Stimulated activated CD8-positive, alpha-beta memory T cell treated with anti-CD3 and anti-CD28 coated beads, Interleukin-12 subunit alpha, Interleukin-12 subunit beta, amount 100 ng/mL, for 24 hours (primary cell): ENCODE results near the gene HNRNPUL2.
"Not testable (repeated sequence)": the region's sequence is repeated elsewhere in the genome, so short reads cannot be mapped to it uniquely, and the experiment has no call there.

Experiments
- DNase-seq: peaks from one replicate; pipeline ENCODE4 v3.0.0-alpha.2; 2020; ENCODE audit errors: extremely low read depth

The HNRNPUL2 gene

GRCh38 chr11:62703921-62704320, 23.3 kb downstream of the HNRNPUL2 start:
- DNase-seq = not testable (repeated sequence)

DNA sequence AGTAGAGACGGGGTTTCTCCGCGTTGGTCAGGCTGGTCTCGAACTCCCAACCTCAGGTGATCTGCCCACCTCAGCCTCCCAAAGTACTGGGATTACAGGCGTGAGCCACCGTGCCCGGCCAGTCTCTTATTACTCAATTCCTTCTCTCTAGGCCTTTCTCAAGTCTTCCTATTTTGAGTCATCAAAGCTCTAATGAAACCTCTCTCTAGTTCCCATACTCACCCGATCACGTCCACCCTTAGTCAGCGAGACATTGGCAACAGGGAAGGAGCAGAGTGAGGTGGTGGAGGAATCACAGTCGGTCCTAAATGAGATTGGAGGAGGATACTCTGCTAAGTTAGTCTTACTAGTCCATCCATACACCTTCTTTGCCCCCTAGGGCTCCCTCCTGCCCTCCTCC, 25.0 kb downstream of the HNRNPUL2 start:
- no peak for DNase-seq

GRCh38 chr11:62694455-62695167, 32.6 kb downstream of the HNRNPUL2 start:
- DNase-seq = peak; percentile 54

DNA sequence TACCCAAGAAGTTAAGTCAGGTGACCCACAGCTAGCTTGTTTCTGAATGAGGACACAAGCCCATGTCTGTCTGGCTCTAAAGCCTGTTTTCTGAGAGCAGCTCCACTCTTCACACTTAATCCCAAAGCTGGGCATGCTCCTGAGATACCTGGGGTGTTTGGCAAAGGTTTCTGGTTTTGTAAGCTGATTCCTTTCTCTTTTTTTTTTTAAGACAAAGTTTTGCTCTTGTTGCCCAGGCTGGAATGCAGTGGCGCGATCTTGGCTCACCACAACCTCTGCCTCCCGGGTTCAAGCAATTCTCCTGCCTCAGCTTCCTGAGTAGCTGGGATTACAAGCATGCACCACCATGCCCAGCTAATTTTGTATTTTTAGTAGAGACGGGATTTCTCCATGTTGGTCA, 33.6 kb downstream of the HNRNPUL2 start:
- not testable (repeated sequence) for DNase-seq

- no peak for DNase-seq
These were observed 37.7 kb downstream of the HNRNPUL2 start, which contains the start of gene LRRN4CL for GRCh38 chr11:62689421-62690183. Gene LRRN4CL, minus strand, starts transcription at chr11:62689530. Its CDS starts 1,022 bp downstream, at chr11:62688508.

DNA sequence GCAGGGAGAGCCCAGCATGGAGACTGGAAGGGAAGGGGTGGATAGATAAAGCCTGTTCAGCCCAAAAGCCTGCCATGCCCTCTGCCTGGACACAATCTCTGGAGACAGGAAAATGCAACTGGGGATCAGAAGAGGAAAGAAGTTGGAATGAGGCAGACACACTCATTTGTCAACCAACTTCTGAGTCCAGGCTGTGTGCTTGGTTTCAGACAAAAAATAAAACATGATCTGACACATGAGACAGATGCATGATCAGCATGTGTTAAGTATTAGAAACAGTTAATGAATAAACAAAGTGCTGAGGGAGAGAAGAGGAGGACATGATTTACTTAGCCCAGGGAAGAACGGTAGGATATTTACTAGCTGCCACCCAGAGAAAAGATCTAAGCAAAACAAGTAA, 38.8 kb downstream of the HNRNPUL2 start:
- no peak for DNase-seq

- no peak for DNase-seq
These were observed 39.5 kb downstream of the HNRNPUL2 start for GRCh38 chr11:62687508-62688396.

DNA sequence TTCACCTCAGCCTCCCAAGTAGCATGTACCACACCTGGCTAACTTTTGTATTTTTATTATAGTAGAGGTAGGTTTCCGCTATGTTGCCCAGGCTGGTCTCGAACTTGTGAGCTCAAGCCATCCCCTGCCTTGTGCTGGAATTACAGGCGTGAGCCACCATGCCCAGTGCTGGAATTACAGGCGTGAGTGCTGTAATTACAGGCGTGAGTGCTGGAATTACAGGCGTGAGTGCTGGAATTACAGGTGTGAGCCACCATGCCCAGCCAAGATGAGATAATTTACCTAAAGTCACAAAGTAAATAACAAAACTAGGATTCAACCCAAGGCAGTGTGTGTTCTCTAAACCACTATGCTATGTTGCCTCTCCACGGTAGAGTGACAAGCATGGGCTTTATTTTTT, 44.7 kb downstream of the HNRNPUL2 start:
- DNase-seq = no peak

DNA sequence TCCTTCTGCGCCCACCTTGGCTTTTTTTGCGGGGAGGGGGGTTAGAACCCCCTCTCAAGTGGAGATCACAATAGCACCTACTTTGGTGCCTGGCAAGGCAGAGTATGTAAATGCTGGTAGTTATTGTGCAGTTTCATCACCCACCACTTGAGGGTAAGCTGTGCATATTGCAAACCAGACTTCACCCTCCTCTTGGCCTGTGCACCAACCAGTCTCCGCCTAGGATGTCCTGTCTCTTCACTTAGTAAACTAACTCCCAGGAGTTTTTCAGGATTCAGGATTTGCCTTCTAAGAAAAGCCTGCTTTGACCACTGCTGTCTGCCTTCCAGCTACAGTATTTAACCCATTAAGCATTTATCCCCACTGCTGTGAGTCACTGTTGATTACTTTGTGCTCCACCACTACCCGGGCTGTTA, 46.4 kb downstream of the HNRNPUL2 start:
- no peak for DNase-seq

DNA sequence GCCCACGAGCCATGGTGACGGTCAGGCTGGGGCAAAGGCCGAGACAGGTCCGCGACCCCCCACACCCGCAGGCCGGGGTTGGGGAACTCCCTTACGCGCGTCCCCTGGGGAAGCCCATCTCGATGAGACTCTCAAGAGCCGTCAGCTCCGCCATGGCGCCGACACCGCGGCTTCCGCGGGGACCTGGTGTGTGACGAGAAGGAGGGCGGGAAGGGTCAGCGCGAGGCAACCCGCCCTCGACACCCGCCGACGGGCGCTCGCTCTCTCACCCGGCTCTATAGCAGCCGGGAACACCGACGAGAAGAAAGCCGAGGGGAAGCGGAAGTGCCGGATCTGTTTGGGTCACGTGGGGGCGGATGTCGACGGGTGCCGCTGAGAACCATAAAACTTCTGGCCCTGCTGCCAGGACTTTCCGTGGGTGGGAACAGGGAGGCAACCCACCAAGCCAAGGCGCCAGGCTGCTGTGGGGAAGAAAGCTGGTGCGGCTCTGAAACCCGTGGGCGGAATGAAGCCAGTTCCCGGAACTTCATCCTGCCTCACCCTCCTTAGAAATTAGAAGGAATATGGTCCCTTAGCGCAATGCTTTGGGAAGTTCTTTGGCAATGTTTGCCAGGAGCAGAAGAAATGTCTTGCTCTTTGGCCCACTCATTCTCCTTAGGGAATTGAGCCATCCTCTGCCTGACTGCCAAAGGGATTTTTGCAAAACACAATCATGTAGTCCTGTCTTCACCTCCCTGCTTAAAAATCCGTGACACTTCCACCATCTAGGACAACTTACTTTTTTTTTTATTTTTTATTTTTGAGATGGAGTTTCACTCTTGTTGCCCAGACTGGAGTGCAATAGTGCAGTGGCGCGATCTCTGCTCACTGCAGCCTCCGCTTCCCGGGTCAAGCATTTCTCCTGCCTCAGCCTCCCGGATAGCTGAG, 48.2 kb downstream of the HNRNPUL2 start, which contains the start of gene UBXN1:
Gene UBXN1, minus strand, starts transcription at position 304 of the 927 bp plus-strand sequence. Its CDS starts 150 bp downstream, at position 154.
- peak; percentile 74 for DNase-seq

DNA sequence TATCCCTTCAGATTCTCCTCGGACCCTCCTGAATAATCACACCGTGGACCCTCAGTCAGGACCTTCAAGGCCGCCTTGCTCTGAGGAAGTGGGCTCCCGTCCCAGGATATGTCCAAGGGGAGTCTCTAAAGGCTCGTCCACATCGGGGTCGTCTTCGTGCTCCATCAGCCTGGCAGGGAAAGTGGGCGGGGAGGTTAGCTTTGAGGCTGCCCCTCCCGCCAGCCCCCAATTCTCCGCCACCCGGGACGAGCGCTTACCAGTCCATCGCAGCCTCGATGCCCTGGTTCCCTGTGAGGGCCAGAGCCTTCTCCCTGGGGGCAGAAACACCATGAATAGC, 48.9 kb downstream of the HNRNPUL2 start:
- no peak for DNase-seq

DNA sequence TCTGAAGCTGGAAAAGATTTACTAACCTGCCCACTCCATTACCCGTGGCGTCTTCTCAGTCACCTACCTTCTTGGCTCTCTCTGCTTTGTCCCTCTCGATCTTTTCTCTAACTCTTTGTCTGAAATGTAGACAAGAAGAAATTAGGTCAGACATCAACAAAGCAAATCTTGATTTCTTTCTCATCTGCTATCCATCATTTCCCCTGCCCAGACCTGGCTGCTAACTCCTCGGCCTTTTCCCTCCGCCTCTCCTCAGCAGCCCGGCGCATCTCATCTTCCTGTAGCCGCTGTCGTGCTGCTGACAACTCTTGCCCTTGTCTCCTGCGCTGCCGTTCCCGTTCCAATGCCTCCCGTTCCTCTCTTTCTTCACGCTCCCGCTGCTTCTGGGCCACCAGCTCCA, 49.5 kb downstream of the HNRNPUL2 start:
- no peak for DNase-seq

DNA sequence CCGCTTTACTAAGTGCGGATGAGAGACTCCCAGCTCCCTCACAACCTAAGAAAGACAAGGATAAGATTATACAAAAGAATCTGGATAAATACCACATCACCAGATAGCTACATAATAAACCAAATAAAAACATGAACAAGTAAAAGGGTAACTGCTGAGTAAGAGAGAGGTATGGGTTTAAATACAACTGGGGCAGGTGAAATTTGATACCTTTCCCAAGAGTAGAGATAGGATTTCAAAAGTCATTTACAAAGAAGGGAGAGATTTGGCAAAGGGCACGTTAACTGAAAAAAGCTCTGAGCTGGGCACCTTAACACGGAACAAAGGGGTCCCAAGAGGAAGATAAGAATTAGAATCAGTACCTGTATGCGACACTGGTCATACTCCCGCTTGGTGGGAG, 50.1 kb downstream of the HNRNPUL2 start:
- no peak for DNase-seq

- DNase-seq = no peak
These were observed 50.6 kb downstream of the HNRNPUL2 start for GRCh38 chr11:62676698-62677097.

DNA sequence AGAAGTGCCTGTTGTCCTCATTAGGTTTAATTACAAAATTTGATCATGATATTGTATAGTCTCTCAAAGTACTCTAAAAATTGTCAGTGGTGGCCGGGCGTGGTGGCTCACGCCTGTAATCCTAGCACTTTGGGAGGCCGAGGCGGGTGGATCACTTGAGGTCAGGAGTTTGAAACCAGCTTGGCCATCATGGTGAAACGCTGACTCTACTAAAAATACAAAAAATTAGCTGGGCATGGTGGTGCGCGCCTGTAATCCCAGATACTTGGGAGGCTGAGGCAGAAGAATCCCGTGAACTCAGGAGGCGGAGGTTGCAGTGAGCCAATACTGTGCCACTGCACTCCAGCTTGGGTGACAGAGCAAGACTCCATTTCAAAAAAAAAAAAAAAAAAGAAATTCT, 51.8 kb downstream of the HNRNPUL2 start:
- not testable (repeated sequence) for DNase-seq

- no peak for DNase-seq
These were observed 54.1 kb downstream of the HNRNPUL2 start for GRCh38 chr11:62673196-62673525.

DNA sequence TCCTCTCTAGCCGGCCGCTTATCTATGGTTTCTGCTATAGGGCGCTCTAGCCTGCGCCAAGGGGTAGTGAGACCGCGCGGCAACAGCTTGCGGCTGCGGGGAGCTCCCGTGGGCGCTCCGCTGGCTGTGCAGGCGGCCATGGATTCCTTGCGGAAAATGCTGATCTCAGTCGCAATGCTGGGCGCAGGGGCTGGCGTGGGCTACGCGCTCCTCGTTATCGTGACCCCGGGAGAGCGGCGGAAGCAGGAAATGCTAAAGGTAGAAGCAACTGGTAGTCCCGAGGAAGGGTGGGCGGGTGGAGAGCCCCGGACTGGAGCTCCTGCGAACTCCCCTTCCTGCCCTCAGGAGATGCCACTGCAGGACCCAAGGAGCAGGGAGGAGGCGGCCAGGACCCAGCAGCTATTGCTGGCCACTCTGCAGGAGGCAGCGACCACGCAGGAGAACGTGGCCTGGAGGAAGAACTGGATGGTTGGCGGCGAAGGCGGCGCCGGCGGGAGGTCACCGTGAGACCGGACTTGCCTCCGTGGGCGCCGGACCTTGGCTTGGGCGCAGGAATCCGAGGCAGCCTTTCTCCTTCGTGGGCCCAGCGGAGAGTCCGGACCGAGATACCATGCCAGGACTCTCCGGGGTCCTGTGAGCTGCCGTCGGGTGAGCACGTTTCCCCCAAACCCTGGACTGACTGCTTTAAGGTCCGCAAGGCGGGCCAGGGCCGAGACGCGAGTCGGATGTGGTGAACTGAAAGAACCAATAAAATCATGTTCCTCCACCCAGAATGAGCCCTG, 55.5 kb downstream of the HNRNPUL2 start, which contains the start of the genes LBHD1 and UQCC3:
Gene LBHD1, minus strand, starts transcription at position 660 of the 782 bp plus-strand sequence. CDS start 2,236 bp downstream, outside the sequence.
Gene UQCC3, plus strand, starts transcription at position 66 of the 782 bp plus-strand sequence. Its CDS starts 73 bp downstream, at position 139.
- no peak for DNase-seq

GRCh38 chr11:62671236-62671607, 56.0 kb downstream of the HNRNPUL2 start:
- no peak for DNase-seq

DNA sequence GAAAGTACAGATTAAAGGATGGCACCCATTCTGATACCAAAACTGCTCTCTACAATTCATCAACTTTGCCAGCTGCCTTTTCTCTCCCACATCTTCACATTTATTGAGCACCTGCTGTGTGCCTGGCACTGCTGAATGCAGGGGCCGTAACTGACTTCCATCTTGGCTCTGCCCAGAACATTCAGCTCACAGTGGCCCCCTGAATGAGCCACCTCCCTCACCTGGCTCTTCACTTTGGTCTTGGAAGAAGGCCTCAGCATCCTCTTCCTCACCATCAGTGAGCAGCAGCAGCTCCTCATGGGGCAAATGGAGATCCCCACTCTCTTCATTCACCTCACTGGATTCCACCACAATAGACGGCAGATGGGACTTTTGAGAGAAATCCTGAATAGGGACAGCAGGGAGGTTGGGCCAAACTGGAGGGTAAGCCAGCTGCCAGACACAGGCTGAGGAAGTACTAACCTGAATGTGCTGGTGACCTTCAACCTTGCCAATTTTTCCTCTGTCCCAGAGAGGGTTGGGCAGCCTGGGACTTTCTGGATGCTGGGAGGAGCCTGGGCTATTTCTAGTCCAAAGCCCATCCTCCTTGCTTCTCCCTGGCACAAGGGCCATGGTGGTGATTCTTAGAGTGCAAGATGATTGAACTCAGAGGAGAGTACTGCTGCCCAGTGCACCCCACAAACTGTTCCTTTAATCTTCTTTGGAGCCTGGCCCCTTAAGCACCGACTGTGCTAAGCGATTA, 57.7 kb downstream of the HNRNPUL2 start:
- DNase-seq = no peak
